Fibroblast of lung (primary cell): Measurements from ENCODE around the gene SPINK7. TPM values are rescaled to one million over a fixed set of nuclear protein-coding genes. Genes with fewer than 3 reads are reported as not detected.
A peak's percentile ranks its signal among the peaks of the same experiment; 100 is the strongest.
"Not testable (repeated sequence)": the region's sequence is repeated elsewhere in the genome, so short reads cannot be mapped to it uniquely, and the experiment has no call there.

ENCODE experiments used
- DNase-seq, 2 donors: peaks; one replicate each; pipeline versions ENCODE4 v3.0.0 to v3.0.0-alpha.2; 2010; ENCODE audit warnings: low read depth in 2 of 2
- H2AFZ ChIP-seq: 2 replicates; pipeline ENCODE4 v1.5.1; 2012; ENCODE audit warnings: low read length, control low read depth, inconsistent platforms
- H3K27ac ChIP-seq: 2 replicates; pipeline ENCODE4 v1.5.1; 2011; ENCODE audit warnings: low read length, control low read depth; ENCODE audit not compliant: insufficient read depth
- H3K27me3 ChIP-seq: 2 replicates; pipeline ENCODE4 v1.5.1; 2011; ENCODE audit warnings: mild to moderate bottlenecking, low read length; ENCODE audit not compliant: control insufficient read depth, insufficient read depth
- H3K36me3 ChIP-seq: 2 replicates; pipeline ENCODE4 v1.5.1; 2011; ENCODE audit warnings: low read length; ENCODE audit not compliant: control insufficient read depth, insufficient read depth
- H3K4me1 ChIP-seq: 2 replicates; pipeline ENCODE4 v1.5.1; 2011; ENCODE audit warnings: low read length; ENCODE audit not compliant: control insufficient read depth, insufficient read depth; ENCODE audit errors: extremely low read depth
- H3K4me2 ChIP-seq: 2 replicates; pipeline ENCODE4 v1.5.1; 2011; ENCODE audit warnings: low read length, control low read depth; ENCODE audit not compliant: insufficient read depth; ENCODE audit errors: extremely low read depth
- H3K4me3 ChIP-seq, 4 experiments: fragments of 200-600 bp in 1 of 4; sonication (generic) in 1 of 4; replicated peaks in 1 of 4; 2 replicates each; pipeline ENCODE4 v1.5.1; 2011 to 2016; ENCODE audit warnings: low read length in 4 of 4, low read depth in 3 of 4, mild to moderate bottlenecking in 3 of 4, control low read depth in 2 of 4, inconsistent platforms in 1 of 4, mixed read lengths in 1 of 4; ENCODE audit not compliant: insufficient read depth in 1 of 4; ENCODE audit errors: control extremely low read depth in 1 of 4
- H3K79me2 ChIP-seq: 2 replicates; pipeline ENCODE4 v1.5.1; 2012; ENCODE audit warnings: mild to moderate bottlenecking, low read length, inconsistent platforms; ENCODE audit not compliant: control insufficient read depth, insufficient read depth
- H3K9ac ChIP-seq: 2 replicates; pipeline ENCODE4 v1.5.1; 2011; ENCODE audit warnings: mild to moderate bottlenecking, low read length, control low read depth; ENCODE audit not compliant: insufficient read depth
- H3K9me3 ChIP-seq: 2 replicates; pipeline ENCODE4 v1.5.1; 2012; ENCODE audit warnings: low read depth, low read length; ENCODE audit not compliant: control insufficient read depth, insufficient read depth
- H4K20me1 ChIP-seq: 2 replicates; pipeline ENCODE4 v1.5.1; 2011; ENCODE audit warnings: low read length; ENCODE audit not compliant: control insufficient read depth, insufficient read depth; ENCODE audit errors: extremely low read depth
- CTCF ChIP-seq, 2 donors: IDR thresholded peaks in 1 of 2; conservative IDR thresholded peaks in 1 of 2; 1 replicate in 1 of 2; 2 replicates in 1 of 2; pipeline ENCODE4 v1.5.1; 2011 to 2012; ENCODE audit warnings: low read length in 2 of 2, control low read depth in 1 of 2, inconsistent platforms in 1 of 2, low read depth in 1 of 2, mild to moderate bottlenecking in 1 of 2
- EZH2 ChIP-seq: IDR thresholded peaks from 2 replicates; pipeline ENCODE4 v1.5.1; 2012; ENCODE audit warnings: low read length, control low read depth, mild to moderate bottlenecking; ENCODE audit errors: missing control alignments
- polyA minus RNA-seq: library from RNA; depleted of rRNA, polyadenylated mRNA; stranded (reverse); fragments of >200 nt; gene quantifications from 2 replicates; pipeline ENCODE4 v1.2.3, GENCODE V29; 2011; ENCODE audit warnings: low replicate concordance
- polyA plus RNA-seq, 2 donors: library from polyadenylated mRNA; depleted of rRNA in 1 of 2; stranded (reverse) in 1 of 2; unstranded in 1 of 2; fragments of >200 nt; gene quantifications; 2 replicates each; pipeline ENCODE4 v1.2.1, GENCODE V29; 2011 to 2012; ENCODE audit warnings: missing spikeins in 1 of 2
- total RNA-seq: library from RNA; depleted of rRNA; stranded (reverse); fragments of >200 nt; gene quantifications from 2 replicates; pipeline ENCODE4 v1.2.1, GENCODE V29; 2014

SPINK7 gene
- total RNA-seq (not detected in 2 replicates), polyA plus RNA-seq (not detected in 2 replicates), polyA minus RNA-seq (not detected in 2 replicates)
- polyA plus RNA-seq (2012), result not detected in 2 replicates

DNA sequence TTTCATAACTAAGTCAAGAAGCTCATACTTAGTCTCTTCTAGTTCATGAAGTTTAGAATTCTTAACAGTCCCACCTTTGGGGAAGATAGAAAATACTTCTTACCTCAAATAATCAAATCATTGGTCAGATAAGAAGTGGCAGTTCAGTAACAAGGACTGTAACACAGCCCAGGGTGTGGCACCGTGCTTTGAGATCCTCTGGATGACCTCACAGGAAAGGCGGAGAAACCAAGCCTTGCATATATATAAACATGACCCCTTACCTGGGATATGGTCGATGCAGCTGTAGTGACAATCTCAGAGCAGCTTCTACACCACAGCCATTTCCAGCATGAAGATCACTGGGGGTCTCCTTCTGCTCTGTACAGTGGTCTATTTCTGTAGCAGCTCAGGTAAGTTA is at the start of gene SPINK7:
Gene SPINK7, plus strand, starts transcription at position 271 of the 400 bp plus-strand sequence. Its CDS starts 61 bp downstream, at position 332.
- H3K36me3 ChIP-seq, result no peaks in the 10 kb centered on the region
- H2AFZ ChIP-seq, result no peak within 1 kb of the TSS
- TF ChIP-seq EZH2 (no peak), CTCF (conservative IDR thresholded peaks at IDR 0.05 in 1 of 2, IDR thresholded peaks at IDR 0.05 in 1 of 2; ENCODE audit: low read depth in 1 of 2, low read length in 2 of 2) (no peak)
- no peaks in the 10 kb centered on the region for H3K27me3 ChIP-seq
- no peak for DNase-seq
- H3K4me3 ChIP-seq, result no peak within 1 kb of the TSS
- no peaks in the 10 kb centered on the region for H3K4me1 ChIP-seq
- no peaks in the 10 kb centered on the region for H4K20me1 ChIP-seq
- H3K9ac ChIP-seq, result no peak within 1 kb of the TSS
- no peak within 1 kb of the TSS for H3K27ac ChIP-seq
- H3K79me2 ChIP-seq, result no peaks in the 10 kb centered on the region
- no peaks in the 10 kb centered on the region for H3K9me3 ChIP-seq
- no peak within 1 kb of the TSS for H3K4me2 ChIP-seq

DNA sequence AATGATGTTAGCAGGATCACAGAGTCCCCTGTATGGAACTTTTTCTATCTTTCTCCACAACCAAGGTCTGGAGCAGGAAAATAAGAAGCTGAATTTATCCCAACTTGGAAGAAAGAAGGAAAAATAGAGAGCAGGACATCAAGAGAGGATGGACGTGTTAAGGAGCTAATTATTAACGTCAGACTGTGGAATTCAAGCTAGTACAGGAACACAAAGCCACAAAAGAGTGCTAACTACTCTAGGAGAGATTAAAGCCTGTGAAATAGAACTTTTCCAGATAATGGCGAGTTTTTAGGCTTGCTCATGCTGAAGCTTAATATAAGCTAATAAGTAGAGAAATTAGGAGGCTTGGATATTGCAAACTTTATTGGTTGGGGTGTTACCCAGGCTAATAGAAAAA is 44.3 kb upstream of the SPINK7 start:
- no peaks in the 10 kb centered on the region for H3K9me3 ChIP-seq
- no peak overlapping the region for H2AFZ ChIP-seq
- H3K36me3 ChIP-seq, result no peaks in the 10 kb centered on the region
- no peaks in the 10 kb centered on the region for H3K4me1 ChIP-seq
- H4K20me1 ChIP-seq, result no peaks in the 10 kb centered on the region
- TF ChIP-seq CTCF (conservative IDR thresholded peaks at IDR 0.05 in 1 of 2, IDR thresholded peaks at IDR 0.05 in 1 of 2; ENCODE audit: low read depth in 1 of 2, low read length in 2 of 2), result no peak
- no peak for TF ChIP-seq EZH2
- H3K9ac ChIP-seq, result no peak overlapping the region
- no peaks in the 10 kb centered on the region for H3K79me2 ChIP-seq
- no peak overlapping the region for H3K4me3 ChIP-seq
- H3K27ac ChIP-seq, result no peak overlapping the region
- no peak for DNase-seq
- H3K27me3 ChIP-seq, result no peaks in the 10 kb centered on the region
- H3K4me2 ChIP-seq, result no peak overlapping the region

GRCh38 chr5:148268566-148268965 is 43.7 kb upstream of the SPINK7 start, which contains the start of gene SPINK13:
Gene SPINK13 (plus strand): TSS chr5:148268794. CDS start chr5:148270073, 1,279 bp downstream.
- Histone ChIP-seq H2AFZ (no peak within 1 kb of the TSS), H3K36me3 (no peaks in the 10 kb centered on the region), H3K79me2 (no peaks in the 10 kb centered on the region), H4K20me1 (no peaks in the 10 kb centered on the region), H3K27ac (no peak within 1 kb of the TSS), H3K27me3 (no peaks in the 10 kb centered on the region), H3K9me3 (no peaks in the 10 kb centered on the region), H3K9ac (no peak within 1 kb of the TSS), H3K4me3 (no peak within 1 kb of the TSS), H3K4me1 (no peaks in the 10 kb centered on the region), H3K4me2 (no peak within 1 kb of the TSS)
- DNase-seq, result peak; percentile 78 to 86
- TF ChIP-seq EZH2 (no peak), CTCF (conservative IDR thresholded peaks at IDR 0.05 in 1 of 2, IDR thresholded peaks at IDR 0.05 in 1 of 2; ENCODE audit: low read depth in 1 of 2, low read length in 2 of 2) (no peak)

DNA sequence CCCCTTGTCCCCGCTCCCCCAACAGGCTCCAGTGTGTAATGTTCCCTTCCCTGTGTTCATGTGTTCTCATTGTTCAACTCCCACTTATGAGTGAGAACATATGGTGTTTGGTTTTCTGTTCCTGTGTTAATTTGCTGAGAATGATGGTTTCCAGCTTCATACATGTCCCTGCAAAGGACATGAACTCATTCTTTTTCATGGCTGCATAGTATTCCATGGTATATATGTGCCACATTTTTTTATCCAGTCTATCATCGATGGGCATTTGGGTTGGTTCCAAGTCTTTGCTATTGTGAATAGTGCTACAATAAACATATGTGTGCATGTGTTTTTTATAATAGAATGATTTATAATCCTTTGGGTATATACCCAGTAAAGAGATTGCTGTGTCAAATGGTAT is 37.1 kb upstream of the SPINK7 start:
- H3K4me1 ChIP-seq, H3K27ac ChIP-seq, DNase-seq, H3K4me2 ChIP-seq, H3K27me3 ChIP-seq, H3K9me3 ChIP-seq, H3K9ac ChIP-seq, H4K20me1 ChIP-seq, H3K79me2 ChIP-seq, H3K36me3 ChIP-seq, H2AFZ ChIP-seq, H3K4me3 ChIP-seq: not testable (repeated sequence)

DNA sequence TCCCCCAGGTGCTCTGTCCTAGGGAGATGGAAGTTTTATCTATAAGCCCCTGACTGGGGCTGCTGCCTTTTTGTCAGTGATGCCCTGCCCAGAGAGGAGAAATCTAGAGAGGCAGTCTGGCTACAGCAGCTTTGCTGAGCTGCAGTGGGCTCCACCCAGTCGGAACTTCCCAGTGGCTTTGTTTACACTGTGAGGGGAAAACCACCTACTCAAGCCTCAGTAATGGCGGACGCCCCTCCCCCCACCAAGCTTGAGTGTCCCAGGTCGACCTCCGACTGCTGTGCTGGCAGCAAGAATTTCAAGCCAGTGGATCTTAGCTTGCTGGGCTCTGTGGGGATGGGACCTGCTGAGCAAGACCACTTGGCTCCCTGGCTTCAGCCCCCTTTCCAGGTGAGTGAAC is 31.3 kb upstream of the SPINK7 start:
- not testable (repeated sequence) for H3K27ac ChIP-seq, H3K4me3 ChIP-seq, H3K9me3 ChIP-seq, H4K20me1 ChIP-seq, H3K27me3 ChIP-seq, H3K4me2 ChIP-seq, H3K4me1 ChIP-seq, H3K79me2 ChIP-seq, H3K9ac ChIP-seq, H2AFZ ChIP-seq, DNase-seq, H3K36me3 ChIP-seq
